Activated T-cell treated with anti-CD3 and anti-CD28 coated beads for 24 hours (primary cell): ENCODE measurements around the gene CCDC102A.
"Not testable (repeated sequence)": the region's sequence is repeated elsewhere in the genome, so short reads cannot be mapped to it uniquely, and the experiment has no call there.

Source experiments
- DNase-seq: peaks from one replicate; pipeline ENCODE4 v3.0.0-alpha.2; 2020; ENCODE audit warnings: low read depth

Gene CCDC102A

DNA sequence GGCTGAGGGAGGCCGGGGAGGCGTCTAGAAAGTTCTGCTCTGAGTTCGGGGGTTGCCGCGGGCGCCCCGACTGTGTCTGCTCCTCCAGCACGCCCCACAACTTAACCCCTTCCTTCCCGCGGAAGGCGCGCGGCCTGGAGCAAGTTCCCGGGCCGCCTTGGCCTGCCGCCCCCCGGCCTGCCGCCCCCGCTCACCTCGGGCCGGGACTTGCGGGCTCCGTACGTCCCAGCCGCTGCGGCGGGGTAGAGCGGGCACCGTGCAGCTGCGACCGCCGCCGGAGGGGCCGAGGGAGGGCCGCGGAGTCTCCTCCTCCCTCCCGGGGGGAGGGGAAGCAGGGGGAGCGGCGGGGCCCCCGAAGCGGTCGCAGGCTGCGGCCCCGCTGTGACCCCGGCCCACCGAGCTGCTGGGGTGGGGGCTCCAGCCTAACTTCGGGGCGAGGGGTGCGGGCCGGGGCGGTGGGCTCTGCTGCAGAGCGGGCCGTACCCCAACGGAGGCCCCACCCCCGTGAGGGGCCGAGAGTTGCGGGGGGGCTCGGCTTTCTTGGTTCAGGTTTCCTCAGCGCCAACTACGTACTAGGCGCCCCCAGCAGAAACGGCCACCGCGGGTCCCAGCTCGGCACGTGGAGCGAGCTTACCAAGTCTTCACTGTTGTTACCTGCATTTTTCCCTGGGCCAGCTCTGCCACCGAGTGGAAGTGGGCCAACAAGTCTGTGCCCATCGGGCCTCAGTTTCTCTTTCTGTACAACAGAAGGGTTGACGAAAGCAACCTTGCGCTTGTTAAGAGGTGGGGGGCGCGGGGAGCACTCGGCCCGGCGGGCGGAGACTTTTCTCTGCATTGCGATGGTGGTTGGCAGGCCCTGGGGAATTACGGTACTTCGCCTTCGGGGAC is at the start of gene CCDC102A:
Gene CCDC102A (minus strand): TSS at position 266 of the 888 bp plus-strand sequence. CDS start 7,394 bp downstream, outside the sequence.
- no peak for DNase-seq

GRCh38 chr16:57585051-57585687 is 48.8 kb upstream of the CCDC102A start:
- no peak for DNase-seq

DNA sequence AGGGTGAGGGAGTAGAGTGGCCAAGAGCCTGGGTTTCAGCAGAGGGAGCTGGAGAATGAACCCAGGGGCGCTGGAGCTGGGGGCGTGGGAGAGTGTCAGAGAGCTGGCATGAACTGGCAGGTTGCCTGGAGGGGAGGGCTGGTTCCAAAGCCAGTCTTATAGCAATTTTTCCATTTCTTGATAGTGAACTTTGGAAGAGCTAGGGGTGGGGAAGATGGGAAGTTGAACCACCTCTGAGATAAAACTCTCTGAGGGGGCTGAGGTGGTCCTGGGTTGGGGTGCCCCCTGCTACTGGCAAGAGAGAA is 42.9 kb upstream of the CCDC102A start:
- DNase-seq = no peak

- no peak for DNase-seq
Observed at GRCh38 chr16:57578521-57579360, 42.4 kb upstream of the CCDC102A start.

GRCh38 chr16:57577691-57578224 is 41.4 kb upstream of the CCDC102A start:
- no peak for DNase-seq

GRCh38 chr16:57577214-57577613 is 40.8 kb upstream of the CCDC102A start:
- no peak for DNase-seq

DNA sequence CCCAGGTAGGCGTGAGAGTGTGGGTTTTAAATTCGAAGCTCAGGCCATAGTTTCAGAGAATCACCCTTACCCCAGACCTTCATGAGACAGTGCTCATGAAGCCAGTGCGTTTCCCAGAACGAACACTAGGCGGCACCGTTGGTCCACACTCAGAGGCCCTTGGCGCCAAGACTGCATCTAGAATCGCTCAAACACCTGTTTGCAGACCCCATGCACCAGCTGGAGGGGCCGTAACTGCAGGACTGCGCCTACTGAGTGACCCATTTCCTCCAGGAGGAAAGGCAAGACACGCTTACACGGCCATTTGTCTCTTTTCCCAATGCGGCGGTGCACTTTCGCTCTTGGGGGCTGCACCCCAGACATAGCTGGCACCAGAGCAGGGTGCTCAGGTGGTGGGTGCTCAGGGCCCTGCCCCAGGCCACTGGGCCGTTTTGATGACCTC is 40.1 kb upstream of the CCDC102A start:
- peak; percentile 76 for DNase-seq

- DNase-seq = no peak
Observed at GRCh38 chr16:57575468-57576277, 39.3 kb upstream of the CCDC102A start.

DNA sequence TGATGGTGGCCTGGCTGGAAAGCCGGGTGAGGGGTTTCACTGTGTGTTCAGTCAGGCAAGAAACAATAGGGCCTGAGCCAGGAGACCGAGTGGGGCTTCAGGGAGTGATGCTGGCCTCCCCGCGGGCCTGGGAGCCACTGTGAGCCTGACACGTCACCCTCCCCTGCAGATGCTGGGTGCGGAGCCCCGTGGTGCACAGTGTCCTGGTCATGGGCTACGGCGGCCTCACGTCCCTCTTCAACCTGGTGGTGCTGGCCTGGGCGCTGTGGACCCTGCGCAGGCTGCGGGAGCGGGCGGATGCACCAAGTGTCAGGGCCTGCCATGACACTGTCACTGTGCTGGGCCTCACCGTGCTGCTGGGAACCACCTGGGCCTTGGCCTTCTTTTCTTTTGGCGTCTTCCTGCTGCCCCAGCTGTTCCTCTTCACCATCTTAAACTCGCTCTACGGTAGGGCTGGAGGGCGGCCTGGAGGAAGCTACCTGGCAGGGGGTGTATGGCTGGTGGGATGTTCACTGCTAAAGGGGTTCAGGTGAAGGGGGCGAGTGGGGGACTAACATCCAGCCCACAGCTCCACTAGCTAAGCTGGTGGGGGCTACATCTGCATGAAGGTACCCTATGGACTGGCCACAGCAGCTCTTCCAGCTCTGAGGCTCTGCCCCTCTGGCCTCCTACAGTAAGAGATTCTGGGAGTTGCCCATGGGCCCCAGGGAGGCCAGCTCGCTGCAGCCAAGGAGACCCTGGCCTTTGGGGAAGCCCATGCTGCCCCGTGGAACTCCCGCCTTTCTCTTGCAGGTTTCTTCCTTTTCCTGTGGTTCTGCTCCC is 38.5 kb upstream of the CCDC102A start:
- no peak for DNase-seq

GRCh38 chr16:57574086-57574485 is 37.7 kb upstream of the CCDC102A start:
- no peak for DNase-seq

GRCh38 chr16:57572978-57573728 is 36.8 kb upstream of the CCDC102A start:
- no peak for DNase-seq

DNA sequence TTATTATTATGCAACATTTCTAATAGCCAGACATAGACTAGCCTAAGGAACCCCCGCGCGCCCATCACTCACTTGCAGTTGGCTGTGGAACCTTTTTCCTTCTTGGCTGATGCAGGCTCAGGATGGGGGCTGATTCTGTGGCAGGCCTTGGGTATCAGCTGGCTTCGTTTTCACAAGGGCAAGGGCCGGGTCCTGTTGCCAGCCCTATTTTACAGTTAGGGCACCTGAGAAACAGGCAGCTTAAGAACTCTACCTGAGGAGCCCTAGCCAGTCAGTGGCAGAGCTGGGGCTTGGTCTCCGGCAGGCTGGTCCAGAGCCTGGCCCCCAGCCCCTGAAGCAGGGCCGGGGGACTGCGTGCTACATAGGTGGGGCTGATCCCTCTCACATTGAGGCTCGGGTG is 34.7 kb upstream of the CCDC102A start:
- no peak for DNase-seq

- no peak for DNase-seq
Observed at GRCh38 chr16:57570301-57571070, 34.1 kb upstream of the CCDC102A start.

- no peak for DNase-seq
Observed at GRCh38 chr16:57569306-57569946, 33.1 kb upstream of the CCDC102A start.

DNA sequence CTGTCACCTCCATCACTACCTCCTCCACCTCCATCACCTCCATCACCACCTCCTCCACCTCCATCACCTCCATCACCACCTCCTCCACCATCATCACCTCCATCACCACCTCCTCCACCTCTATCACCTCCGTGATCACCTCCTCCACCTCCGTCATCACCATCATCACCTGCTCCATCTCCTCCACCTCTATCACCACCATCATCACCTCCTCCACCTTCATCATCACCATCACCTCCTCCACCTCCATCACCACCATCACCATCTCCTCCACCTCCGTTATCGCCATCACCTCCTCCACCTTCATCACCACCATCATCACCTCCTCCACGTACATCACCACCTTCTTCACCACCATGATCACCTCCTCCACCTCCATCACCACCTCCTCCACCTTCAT is 32.4 kb upstream of the CCDC102A start:
- not testable (repeated sequence) for DNase-seq

- DNase-seq = no peak
Observed at GRCh38 chr16:57568173-57568678, 31.9 kb upstream of the CCDC102A start.

DNA sequence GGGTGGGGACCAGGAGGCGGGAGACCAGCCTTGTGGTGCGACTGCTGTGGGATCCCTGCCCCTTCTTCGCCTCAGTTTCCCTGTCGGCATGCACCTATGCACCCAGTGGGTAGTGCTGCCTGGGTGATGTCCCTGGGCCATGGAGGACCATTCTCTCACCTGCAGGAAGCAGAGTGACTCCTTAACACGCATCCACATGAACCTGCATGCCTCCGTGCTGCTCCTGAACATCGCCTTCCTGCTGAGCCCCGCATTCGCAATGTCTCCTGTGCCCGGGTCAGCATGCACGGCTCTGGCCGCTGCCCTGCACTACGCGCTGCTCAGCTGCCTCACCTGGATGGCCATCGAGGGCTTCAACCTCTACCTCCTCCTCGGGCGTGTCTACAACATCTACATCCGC is 31.3 kb upstream of the CCDC102A start:
- no peak for DNase-seq

GRCh38 chr16:57566436-57566835 is 30.1 kb upstream of the CCDC102A start:
- DNase-seq = no peak
